Lung microvascular endothelial cell (primary cell): ENCODE results near the gene DIS3L2. TPM values are rescaled to one million over a fixed set of nuclear protein-coding genes. Genes with fewer than 3 reads are reported as not detected.
"Not testable (repeated sequence)": the region's sequence is repeated elsewhere in the genome, so short reads cannot be mapped to it uniquely, and the experiment has no call there.

ENCODE experiments used
- DNase-seq, 2 donors: peaks; one replicate each; pipeline versions ENCODE4 v3.0.0 to v3.0.0-alpha.2; 2010; ENCODE audit warnings: low read depth in 2 of 2
- total RNA-seq: library from RNA; depleted of rRNA; stranded (reverse); fragments of >200 nt; gene quantifications from 2 replicates; pipeline ENCODE4 v1.2.1, GENCODE V29; 2014

DIS3L2 gene
- total RNA-seq, 1 donor from 2014 or later, result 14.1 TPM

DNA sequence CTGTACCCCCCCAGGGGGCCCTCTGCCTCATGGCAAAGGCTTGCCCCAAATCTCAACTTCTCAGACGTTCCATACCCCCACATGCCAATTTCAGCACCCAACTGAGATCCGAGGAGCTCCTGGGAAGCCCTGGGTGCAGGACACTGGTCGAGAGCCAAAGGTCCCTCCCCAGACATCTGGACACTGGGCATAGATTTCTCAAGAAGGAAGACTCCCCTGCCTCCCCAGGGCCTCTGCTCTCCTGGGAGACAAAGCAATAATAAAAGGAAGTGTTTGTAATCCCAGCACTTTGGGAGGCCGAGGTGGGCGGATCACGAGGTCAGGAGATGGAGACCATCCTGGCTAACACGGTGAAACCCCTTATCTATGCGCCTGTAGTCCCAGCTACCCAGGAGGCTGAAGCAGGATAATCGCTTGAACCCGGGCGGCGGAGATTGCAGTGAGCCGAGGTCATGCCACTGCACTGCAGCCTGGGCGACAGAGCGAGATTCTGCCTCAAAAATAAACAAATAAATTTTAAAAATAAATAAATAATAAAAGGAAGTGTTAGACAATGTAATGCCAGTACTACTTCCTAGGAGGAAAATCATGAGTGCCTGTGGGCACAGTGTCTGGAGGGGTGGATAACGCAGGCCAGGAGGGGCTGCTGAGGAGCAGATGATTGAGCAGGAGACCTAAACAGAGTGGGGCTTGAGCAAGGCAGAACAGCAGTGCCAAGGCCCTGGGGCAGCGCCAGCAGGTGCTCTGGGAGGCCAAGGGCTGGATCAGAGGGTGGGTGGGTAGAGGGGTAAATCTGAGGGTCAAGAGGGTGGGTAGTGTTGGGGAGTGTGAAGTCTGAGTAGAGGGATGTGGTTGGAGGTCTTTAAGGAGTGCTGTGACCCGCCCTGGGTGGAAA is 421.1 kb downstream of the DIS3L2 start:
- DNase-seq, result no peak

DNA sequence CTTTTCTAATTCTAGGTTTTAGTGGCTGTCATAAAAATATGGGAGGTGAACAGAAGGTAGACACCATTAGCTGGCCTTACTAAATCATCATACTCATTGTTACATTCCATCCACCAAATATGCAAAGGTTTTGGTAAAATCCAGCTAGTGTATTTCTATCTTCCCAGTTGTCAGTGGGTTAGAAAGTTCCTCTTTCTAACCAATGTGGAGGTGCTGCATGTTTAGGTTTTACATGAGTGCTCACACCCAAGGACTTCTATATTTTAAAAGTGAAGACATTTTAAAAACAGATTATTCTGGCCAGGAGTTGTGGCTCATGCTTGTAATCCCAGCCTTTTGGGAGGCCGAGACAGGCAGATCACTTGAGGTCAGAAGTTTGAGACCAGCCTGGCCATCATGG is 423.0 kb downstream of the DIS3L2 start:
- DNase-seq, result no peak

DNA sequence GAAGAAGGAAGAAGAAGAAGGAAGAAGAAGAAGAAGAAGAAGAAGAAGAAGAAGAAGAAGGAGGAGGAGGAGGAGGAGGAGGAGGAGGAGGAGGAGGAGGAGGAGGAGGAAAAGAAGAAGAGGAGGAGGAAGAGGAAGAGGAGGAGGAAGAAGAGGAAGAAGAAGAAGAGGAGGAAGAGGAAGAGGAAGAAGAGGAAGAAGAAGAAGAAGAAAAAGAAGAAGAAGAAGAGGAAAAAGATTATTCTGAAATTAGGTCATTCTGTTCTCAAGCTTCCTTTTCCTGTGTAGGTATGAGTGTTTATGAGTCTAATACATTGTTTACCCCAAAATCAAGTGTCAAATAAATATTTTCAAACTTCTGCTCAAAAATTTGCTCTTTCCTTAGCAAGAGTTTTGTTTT is 423.5 kb downstream of the DIS3L2 start:
- not testable (repeated sequence) for DNase-seq

- no peak for DNase-seq
Observed at GRCh38 chr2:232385660-232386489, 424.4 kb downstream of the DIS3L2 start.

DNA sequence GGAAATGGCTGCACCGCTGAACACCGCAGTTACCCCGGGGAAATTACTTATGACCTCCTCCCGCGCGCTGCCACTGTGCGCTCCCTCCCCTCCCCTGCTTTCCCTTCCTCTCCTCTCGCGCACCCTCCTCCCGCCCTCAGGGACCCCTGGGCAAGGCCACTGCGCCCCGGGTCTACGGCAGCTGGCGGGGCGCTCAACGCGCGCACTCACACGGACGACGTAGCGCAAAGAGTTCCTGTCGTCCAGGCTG is 424.9 kb downstream of the DIS3L2 start:
- no peak for DNase-seq

Other genes with a start within 250 kb of the DIS3L2 start
- gene PDE6D, start 180.4 kb upstream of the DIS3L2 start, total RNA-seq, result 14.8 and 19.6 TPM in 2 replicates
- gene COPS7B, start 175.3 kb upstream of the DIS3L2 start, total RNA-seq, result 8.1 and 12.5 TPM in 2 replicates
- 0.20 TPM in 1 of 2 replicates, not detected in the other for gene NPPC, start 35.3 kb upstream of the DIS3L2 start, total RNA-seq